CD4-positive, alpha-beta T cell treated with Interleukin-4 for 1 hour (primary cell): Measurements from ENCODE around the gene MACROD1.
A peak's percentile ranks its signal among the peaks of the same experiment; 100 is the strongest.

Experiments used
- DNase-seq, 2 donors: peaks; one replicate each; pipeline ENCODE4 v3.0.0-alpha.2; 2020 to 2022

MACROD1 gene

GRCh38 chr11:64110465-64111375 is 55.2 kb downstream of the MACROD1 start:
- DNase-seq, result no peak

GRCh38 chr11:64109332-64109731 is 56.6 kb downstream of the MACROD1 start:
- DNase-seq, result no peak

- no peak for DNase-seq
Measured at GRCh38 chr11:64107303-64107702, 58.6 kb downstream of the MACROD1 start.

- DNase-seq, result no peak
Measured at GRCh38 chr11:64104632-64105031, 61.3 kb downstream of the MACROD1 start.

- DNase-seq, result no peak
Measured at GRCh38 chr11:64103277-64103985, 62.5 kb downstream of the MACROD1 start.

- DNase-seq, result no peak
Measured at GRCh38 chr11:64102005-64102738, 63.7 kb downstream of the MACROD1 start.

GRCh38 chr11:64101461-64101860 is 64.5 kb downstream of the MACROD1 start:
- no peak for DNase-seq

GRCh38 chr11:64100782-64101353 is 65.0 kb downstream of the MACROD1 start:
- no peak for DNase-seq

GRCh38 chr11:64100360-64100759 is 65.6 kb downstream of the MACROD1 start:
- no peak for DNase-seq

GRCh38 chr11:64099436-64099835 is 66.5 kb downstream of the MACROD1 start:
- DNase-seq, result no peak

- DNase-seq, result no peak
Measured at GRCh38 chr11:64098318-64098831, 67.5 kb downstream of the MACROD1 start.

- DNase-seq, result no peak
Measured at GRCh38 chr11:64097468-64098317, 68.2 kb downstream of the MACROD1 start.

GRCh38 chr11:64096835-64097234 is 69.1 kb downstream of the MACROD1 start:
- no peak for DNase-seq

- no peak for DNase-seq
Measured at GRCh38 chr11:64095949-64096348, 70.0 kb downstream of the MACROD1 start.

GRCh38 chr11:64095273-64095817 is 70.6 kb downstream of the MACROD1 start:
- DNase-seq, result no peak

- peak in 1 of 2 donors; percentile 44 for DNase-seq
Measured at GRCh38 chr11:64094463-64095260, 71.3 kb downstream of the MACROD1 start.

- no peak for DNase-seq
Measured at GRCh38 chr11:64093233-64094039, 72.5 kb downstream of the MACROD1 start.

GRCh38 chr11:64092761-64093136 is 73.2 kb downstream of the MACROD1 start:
- DNase-seq, result no peak

GRCh38 chr11:64092111-64092760 is 73.7 kb downstream of the MACROD1 start:
- no peak for DNase-seq
